NCI-H82 (cell line): ENCODE data around the gene GP9.
A peak's percentile ranks its signal among the peaks of the same experiment; 100 is the strongest.

Source experiments
- DNase-seq: peaks from one replicate; lab custom pipeline; 2025; lab: John Stamatoyannopoulos, UW

The GP9 gene

GRCh38 chr3:129028866-129029265 lies 31.7 kb upstream of the GP9 start:
- DNase-seq, result no peak

- DNase-seq, result no peak
Observed at GRCh38 chr3:129030611-129031010, 30.0 kb upstream of the GP9 start.

DNA sequence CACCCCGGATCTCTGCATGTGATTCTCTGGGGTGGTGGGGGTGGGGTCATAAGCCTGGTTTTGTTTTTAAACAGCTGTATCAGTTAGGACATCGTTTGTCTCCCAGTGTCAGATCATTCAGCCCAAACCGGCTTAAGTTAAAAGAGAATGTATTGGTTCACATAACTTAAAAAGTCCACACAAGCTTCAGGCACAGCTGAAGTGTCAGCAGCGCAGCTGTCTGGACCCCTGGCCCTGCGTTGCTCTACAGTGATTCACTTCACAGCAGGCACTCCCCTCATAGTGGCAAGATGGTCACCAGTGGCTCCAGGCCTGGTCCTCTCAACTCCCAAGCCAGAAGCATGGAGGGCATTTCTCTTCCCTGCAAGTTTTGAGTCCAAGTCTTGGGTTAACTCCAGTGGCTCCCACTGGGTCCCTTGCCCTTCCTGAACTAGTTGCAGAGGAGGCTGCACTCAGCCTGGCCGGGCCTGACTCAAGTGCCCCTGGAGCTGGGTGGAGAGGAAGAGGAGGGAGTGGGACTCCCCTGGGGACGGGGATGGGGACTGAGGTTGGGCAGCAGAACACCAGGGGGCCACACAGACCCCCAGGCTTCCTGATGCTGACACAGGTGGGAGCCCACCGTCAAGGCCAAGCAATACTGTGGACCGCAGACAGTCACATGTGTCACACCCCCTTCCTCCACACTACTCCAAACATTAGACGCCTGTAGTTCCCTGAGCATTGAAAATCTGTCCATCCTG lies 28.9 kb upstream of the GP9 start:
- no peak for DNase-seq

DNA sequence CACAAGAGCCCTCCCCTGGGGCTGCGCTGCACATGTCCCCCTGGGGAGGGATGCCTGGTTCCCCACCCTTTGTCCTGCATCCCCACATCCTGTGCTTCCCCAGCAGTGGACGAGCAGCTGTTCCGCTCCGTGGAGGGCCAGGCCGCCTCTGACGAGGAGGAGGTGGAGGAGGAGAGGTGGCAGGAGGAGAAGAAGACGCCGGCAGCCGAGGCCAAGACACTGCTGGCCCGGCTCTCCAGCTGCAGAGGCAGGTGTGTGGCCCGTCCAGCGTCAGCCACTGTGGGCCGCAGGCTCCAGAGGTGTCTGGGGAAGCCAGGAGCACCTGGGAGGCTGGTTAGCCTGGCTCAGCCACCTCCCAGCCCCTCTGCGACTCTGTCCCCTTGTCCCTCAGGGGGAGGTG lies 27.9 kb upstream of the GP9 start:
- no peak for DNase-seq

DNA sequence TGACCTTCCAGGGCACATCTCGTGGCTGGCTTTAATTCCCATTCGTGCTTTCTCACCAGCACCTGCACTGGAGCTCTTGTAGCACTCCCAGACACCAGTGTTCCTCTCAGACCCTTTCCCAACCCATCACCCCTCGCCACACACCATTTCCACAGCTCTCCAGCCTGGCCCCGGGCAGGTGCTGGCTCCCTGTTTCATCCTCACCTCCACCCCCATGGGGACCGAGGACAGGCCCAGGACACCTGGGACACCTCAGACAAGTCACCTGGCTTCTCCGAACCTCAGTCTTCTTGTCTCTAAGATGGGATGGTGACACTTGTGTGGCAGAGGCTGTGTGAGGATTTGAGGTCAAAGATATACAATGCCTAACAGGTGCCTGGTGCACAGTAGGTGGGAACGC lies 27.4 kb upstream of the GP9 start:
- no peak for DNase-seq

DNA sequence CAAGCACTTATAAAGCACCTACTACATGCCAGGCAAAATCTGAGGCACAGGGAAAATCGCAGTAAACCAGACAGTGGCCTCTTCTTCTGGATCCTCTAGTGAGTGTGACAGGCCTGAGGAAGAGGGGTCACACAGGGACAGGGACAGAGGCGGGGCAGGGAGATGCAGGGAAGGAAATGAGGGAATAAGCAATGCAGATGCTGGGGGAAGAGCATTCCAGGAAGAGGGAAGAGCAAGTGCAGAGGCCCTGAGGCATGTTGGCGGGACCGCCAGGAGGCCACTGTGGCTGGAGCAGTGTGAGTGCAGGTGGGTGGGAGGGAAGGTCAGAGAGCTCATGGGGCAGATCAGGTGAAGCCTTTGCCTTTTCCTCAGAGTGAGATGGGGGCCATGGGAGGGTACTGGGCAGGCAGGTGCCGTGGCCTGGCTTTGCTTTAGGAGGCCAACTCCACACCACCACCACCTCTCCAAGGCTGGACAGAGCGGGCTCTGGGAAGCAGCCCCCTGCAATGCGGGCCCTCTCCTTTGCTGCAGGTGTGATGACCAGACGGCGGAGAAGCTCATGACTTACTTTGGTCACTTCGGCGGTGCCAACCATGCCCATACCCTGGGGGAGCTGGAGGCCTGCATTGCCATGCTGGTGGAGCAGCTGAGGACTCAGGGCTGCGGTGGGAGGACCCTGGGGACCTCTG lies 26.8 kb upstream of the GP9 start:
- DNase-seq, result no peak

DNA sequence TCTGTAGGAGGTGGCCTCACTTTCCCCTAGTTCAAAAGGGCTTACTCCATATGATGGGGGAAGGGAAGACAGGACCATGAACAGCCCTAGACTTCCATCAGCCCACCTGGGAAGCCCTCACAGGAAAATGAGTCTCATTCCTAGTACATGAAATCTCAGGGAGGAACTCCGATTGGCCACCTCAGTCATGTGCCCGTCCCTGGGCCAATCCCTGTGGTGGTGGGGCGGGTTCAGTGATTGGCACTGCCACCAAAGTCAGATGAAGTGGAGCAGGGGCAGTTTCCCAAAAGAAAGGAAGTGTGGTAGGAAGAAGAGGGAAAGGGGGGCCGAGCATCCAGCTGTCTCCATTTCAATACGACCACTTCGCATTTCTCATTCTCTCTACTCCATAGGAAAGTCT lies 25.9 kb upstream of the GP9 start:
- peak; percentile 37 for DNase-seq

GRCh38 chr3:129035360-129036221 lies 25.0 kb upstream of the GP9 start:
- DNase-seq, result no peak

- DNase-seq, result no peak
Observed at GRCh38 chr3:129036222-129037092, 24.1 kb upstream of the GP9 start.

GRCh38 chr3:129037093-129037419 lies 23.5 kb upstream of the GP9 start:
- no peak for DNase-seq

DNA sequence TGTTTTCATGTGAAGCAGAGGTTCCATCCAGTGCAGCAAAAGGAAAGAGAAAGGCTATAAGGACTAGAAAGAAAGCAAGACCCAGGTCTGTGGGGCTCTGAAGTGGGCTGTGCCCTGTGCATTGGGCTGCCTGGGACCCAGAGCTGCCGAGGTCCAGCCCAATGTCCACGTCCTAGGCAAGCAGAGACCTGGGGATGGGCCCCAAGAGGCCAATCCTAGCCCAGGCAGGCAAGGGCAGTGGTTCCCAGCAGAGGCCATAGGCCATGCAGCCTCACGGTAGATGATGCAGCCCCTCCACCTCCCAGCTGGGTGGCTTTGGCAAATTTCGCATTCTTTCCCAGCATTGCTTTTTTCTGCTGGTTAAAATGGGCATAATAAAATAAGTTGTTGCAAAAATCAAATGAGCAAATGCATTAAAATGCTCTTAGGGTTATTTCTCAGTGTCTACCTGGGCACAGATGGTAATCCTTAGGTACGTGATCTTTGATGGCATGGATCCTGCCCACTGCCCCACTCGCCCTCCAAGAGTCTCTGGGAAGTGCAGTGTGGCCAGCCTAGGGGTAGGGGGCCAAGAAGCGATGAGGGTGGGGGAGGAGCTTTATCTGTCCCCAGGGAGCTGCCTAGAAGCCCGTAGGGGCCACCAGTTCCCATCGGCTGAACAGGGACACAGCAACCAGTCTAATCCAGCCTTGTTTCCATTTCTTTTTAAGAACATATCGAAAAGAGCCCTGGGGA lies 22.3 kb upstream of the GP9 start:
- DNase-seq, result peak; percentile 23

GRCh38 chr3:129039271-129040038 lies 21.1 kb upstream of the GP9 start:
- DNase-seq, result peak; percentile 77

- DNase-seq, result no peak
Observed at GRCh38 chr3:129040039-129040336, 20.6 kb upstream of the GP9 start.

GRCh38 chr3:129040579-129041300 lies 19.8 kb upstream of the GP9 start:
- no peak for DNase-seq

DNA sequence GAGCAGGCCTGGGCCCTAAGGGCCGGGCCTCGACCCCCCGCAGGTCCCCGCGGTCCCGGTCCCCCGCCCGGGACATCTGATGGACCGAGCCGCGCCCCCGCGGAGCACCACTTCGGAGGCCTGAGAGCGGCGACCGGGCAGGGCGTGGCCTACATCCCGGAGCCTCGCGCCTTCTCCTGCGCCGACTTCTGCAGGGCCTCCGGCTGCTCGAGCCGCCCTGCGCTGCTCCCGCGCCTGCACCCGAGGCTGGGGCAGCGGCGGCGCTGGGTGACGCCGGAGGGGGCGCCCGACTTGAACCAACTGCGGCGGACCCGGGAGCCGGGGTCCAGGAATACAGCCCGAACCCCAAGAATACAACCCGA lies 14.9 kb upstream of the GP9 start:
- DNase-seq, result no peak

- DNase-seq, result no peak
Observed at GRCh38 chr3:129046037-129046731, 14.4 kb upstream of the GP9 start.

DNA sequence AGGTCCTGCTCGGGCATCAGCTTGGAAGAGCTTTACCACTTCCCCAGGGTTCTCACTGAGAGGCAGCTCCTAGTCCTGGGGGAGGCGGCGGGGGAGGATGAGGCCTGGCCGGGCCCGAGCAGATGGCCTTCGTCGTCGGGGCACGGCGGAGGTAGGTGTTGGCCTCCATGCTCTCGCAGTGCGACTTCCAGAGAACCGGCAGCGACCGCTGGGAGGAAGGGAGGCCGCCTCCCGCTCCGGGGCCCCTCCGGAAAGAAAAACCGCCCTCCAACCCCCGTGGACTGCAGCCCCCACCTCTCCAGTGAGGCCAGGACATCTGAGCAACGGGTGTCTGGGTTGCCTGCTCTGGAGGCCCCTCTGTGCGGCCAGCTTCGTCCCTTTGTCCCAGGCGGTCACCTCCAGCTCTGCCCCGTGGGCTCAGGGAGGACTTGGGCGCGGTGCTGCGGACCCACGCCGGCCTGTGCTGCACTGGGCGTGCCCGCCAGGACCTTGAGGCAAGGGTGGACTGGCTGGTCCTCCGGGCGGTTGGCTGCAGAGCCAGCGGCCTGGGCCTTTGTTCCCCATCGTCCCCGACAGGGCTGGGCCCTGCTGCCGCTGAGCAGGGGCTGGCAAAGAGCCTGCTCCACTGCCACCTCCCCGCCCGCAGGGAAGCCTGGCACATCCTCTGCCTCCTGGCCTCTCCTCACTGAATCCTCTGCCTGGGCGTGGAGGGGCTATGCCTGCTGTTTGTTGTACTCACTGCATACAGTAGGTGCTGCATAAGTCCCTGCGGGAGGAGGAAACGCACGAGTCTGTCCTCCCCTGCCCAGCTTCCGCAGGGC lies 13.6 kb upstream of the GP9 start:
- no peak for DNase-seq

- DNase-seq, result no peak
Observed at GRCh38 chr3:129047553-129047839, 13.1 kb upstream of the GP9 start.
